HCT116 (cell line): ENCODE data around the gene LRRIQ3. TPM values are rescaled to one million over a fixed set of nuclear protein-coding genes. Genes with fewer than 3 reads are reported as not detected.

Experiments used
- ATAC-seq: fragments of 200-7000 bp; cut with Tn5 transposase; 2 replicates; pipeline ENCODE4 v1.9.1; 2020; ENCODE audit warnings: mild to moderate bottlenecking, moderate library complexity
- BruUV-seq: library from RNA; stranded (reverse); fragments of 400-500 nt; replicated peaks from 2 replicates; lab custom pipeline; 2021; lab: Mats Ljungman, UMichigan
- CTCF ChIA-PET: fragments of 300-600 bp; sonication (Branson Sonifier 250); formaldehyde crosslinking; loops from one replicate; lab custom pipeline; 2021; ENCODE audit warnings: antibody characterized with exemption; lab: Charles Lee
- POLR2A ChIA-PET: fragments of 300-600, 350-600 bp; sonication (Branson Sonifier 250); formaldehyde crosslinking; loops from one replicate; lab custom pipeline; 2021; ENCODE audit warnings: antibody characterized with exemption; lab: Charles Lee
- RAD21 ChIA-PET, 2 experiments: fragments of 300-600 bp; sonication (Branson Sonifier 250); formaldehyde crosslinking; loops; one replicate each; lab custom pipeline; 2023; ENCODE audit warnings: low total read pairs in 2 of 2; ENCODE audit not compliant: uncharacterized antibody in 2 of 2, unreplicated experiment in 2 of 2, low non-redundant PET in 1 of 2; lab: Charles Lee
- DNase-seq: peaks from one replicate; pipeline ENCODE4 v3.0.0-alpha.2; 2010; ENCODE audit warnings: low read depth, low spot score
- H2AFZ ChIP-seq: fragments of 200-600 bp; shearing (Covaris generic), sonication (generic); 2 replicates; pipeline ENCODE4 v1.6.1; 2017; ENCODE audit warnings: low read depth, mixed run types, mixed read lengths, antibody characterized with exemption, low read length; ENCODE audit not compliant: poor library complexity, severe bottlenecking
- H3K27ac ChIP-seq: 2 replicates; pipeline ENCODE4 v1.5.1; 2012; ENCODE audit warnings: low read depth, low read length
- H3K27me3 ChIP-seq: fragments of 200-600 bp; sonication (generic); 2 replicates; pipeline ENCODE4 v1.6.1; 2016; ENCODE audit warnings: mixed run types, low read length, mixed read lengths; ENCODE audit not compliant: insufficient read depth
- H3K36me3 ChIP-seq, 2 experiments: fragments of 200-500 bp in 1 of 2; fragments of 200-600 bp in 1 of 2; sonication (Bioruptor generic) in 1 of 2; sonication (generic) in 1 of 2; 2 replicates each; pipeline versions ENCODE4 v1.5.1 to v1.6.1; 2014 to 2016; ENCODE audit warnings: low read length in 2 of 2, inconsistent platforms in 1 of 2, mixed read lengths in 1 of 2, mixed run types in 1 of 2; ENCODE audit not compliant: insufficient read depth in 2 of 2, control insufficient read depth in 1 of 2
- H3K4me1 ChIP-seq, 2 experiments: fragments of 200-600 bp in 1 of 2; sonication (generic) in 1 of 2; 2 replicates each; pipeline versions ENCODE4 v1.5.1 to v1.6.1; 2012 to 2017; ENCODE audit warnings: low read length in 2 of 2, inconsistent platforms in 1 of 2, mild to moderate bottlenecking in 1 of 2, mixed read lengths in 1 of 2, mixed run types in 1 of 2, moderate library complexity in 1 of 2; ENCODE audit not compliant: insufficient read depth in 2 of 2, control insufficient read depth in 1 of 2
- H3K4me2 ChIP-seq: fragments of 200-600 bp; sonication (generic); 2 replicates; pipeline ENCODE4 v1.6.1; 2017; ENCODE audit warnings: mixed run types, low read length, mixed read lengths
- H3K4me3 ChIP-seq, 2 experiments: fragments of 200-600 bp in 1 of 2; sonication (generic) in 1 of 2; replicated peaks in 1 of 2; 2 replicates each; pipeline ENCODE4 v1.5.1; 2011 to 2016; ENCODE audit warnings: low read length in 2 of 2, control low read depth in 1 of 2, low read depth in 1 of 2, mild to moderate bottlenecking in 1 of 2, mixed read lengths in 1 of 2, mixed run types in 1 of 2
- H3K79me2 ChIP-seq: fragments of 200-600 bp; sonication (generic); 2 replicates; pipeline ENCODE4 v1.6.1; 2017; ENCODE audit warnings: mild to moderate bottlenecking, mixed run types, low read length, moderate library complexity, mixed read lengths; ENCODE audit not compliant: insufficient read depth
- H3K9ac ChIP-seq: fragments of 200-600 bp; sonication (generic); 2 replicates; pipeline ENCODE4 v1.6.1; 2016; ENCODE audit warnings: low read length, mixed read lengths
- H3K9me2 ChIP-seq: fragments of 200-600 bp; sonication (generic), shearing (Covaris generic); 2 replicates; pipeline ENCODE4 v1.6.1; 2017; ENCODE audit warnings: mixed run types, mild to moderate bottlenecking, moderate library complexity; ENCODE audit not compliant: insufficient read depth
- H3K9me3 ChIP-seq, 2 experiments: fragments of 200-500 bp in 1 of 2; fragments of 200-600 bp in 1 of 2; sonication (Bioruptor generic) in 1 of 2; sonication (generic) in 1 of 2; 2 replicates each; pipeline ENCODE4 v1.6.1; 2014 to 2017; ENCODE audit warnings: low read length in 2 of 2, mixed read lengths in 2 of 2, inconsistent platforms in 1 of 2, low read depth in 1 of 2, mild to moderate bottlenecking in 1 of 2, mixed run types in 1 of 2, moderate library complexity in 1 of 2; ENCODE audit not compliant: control insufficient read depth in 1 of 2, insufficient read depth in 1 of 2
- H4K20me1 ChIP-seq: fragments of 200-600 bp; sonication (generic), shearing (Covaris generic); 2 replicates; pipeline ENCODE4 v1.6.1; 2017; ENCODE audit warnings: mixed run types, mild to moderate bottlenecking, moderate library complexity; ENCODE audit not compliant: insufficient read depth
- CBX3 ChIP-seq: IDR thresholded peaks from 2 replicates; pipeline ENCODE4 v1.6.1; 2012; ENCODE audit warnings: low read depth
- CEBPB ChIP-seq: IDR thresholded peaks from 2 replicates; pipeline ENCODE4 v1.6.1; 2012; ENCODE audit warnings: low read depth
- ELF1 ChIP-seq: IDR thresholded peaks from 2 replicates; pipeline ENCODE4 v1.6.1; 2012; ENCODE audit warnings: low read depth, borderline replicate concordance
- EZH2phosphoT487 ChIP-seq: fragments of 200-600 bp; IDR thresholded peaks from 2 replicates; pipeline ENCODE4 v1.6.1; 2018; ENCODE audit warnings: antibody characterized with exemption, borderline replicate concordance
- FOSL1 ChIP-seq: IDR thresholded peaks from 2 replicates; pipeline ENCODE4 v1.6.1; 2012; ENCODE audit warnings: low read depth
- JUND ChIP-seq: IDR thresholded peaks from 2 replicates; pipeline ENCODE4 v1.6.1; 2012
- POLR2A ChIP-seq: IDR thresholded peaks from 2 replicates; pipeline ENCODE4 v1.7.0; 2011; ENCODE audit warnings: borderline replicate concordance; ENCODE audit not compliant: insufficient read depth, insufficient read length; ENCODE audit errors: extremely low read depth
- SP1 ChIP-seq: IDR thresholded peaks from 2 replicates; pipeline ENCODE4 v1.6.1; 2012; ENCODE audit warnings: low read depth
- SRF ChIP-seq: IDR thresholded peaks from 2 replicates; pipeline ENCODE4 v1.6.1; 2012; ENCODE audit warnings: low read depth
- TCF7L2 ChIP-seq: IDR thresholded peaks from 2 replicates; pipeline ENCODE4 v1.7.0; 2011; ENCODE audit warnings: borderline replicate concordance, inconsistent platforms; ENCODE audit not compliant: insufficient read depth, insufficient read length; ENCODE audit errors: extremely low read depth
- ZFX ChIP-seq: fragments of 450-650 bp; IDR thresholded peaks from 2 replicates; pipeline ENCODE4 v1.6.1; 2017
- ZNF274 ChIP-seq: fragments of 200-500 bp; sonication (Bioruptor generic); IDR thresholded peaks from 2 replicates; pipeline ENCODE4 v1.6.1; 2014; ENCODE audit warnings: mild to moderate bottlenecking, low read depth, low read length, inconsistent platforms
- intact Hi-C: fragments of 100-400 bp; cut with micrococcal nuclease; formaldehyde crosslinking; loops from 2 replicates; pipeline ENCODE4 v1.10.0; 2022
- total RNA-seq: library from RNA; stranded (reverse); gene quantifications from one replicate; pipeline ENCODE4 v1.2.1, GENCODE V29; 2021; ENCODE audit not compliant: unreplicated experiment
- TF ChIP-seq, protein P1 (sequence below): IDR thresholded peaks from 2 replicates; pipeline ENCODE4 v1.6.1; 2011; ENCODE audit warnings: mild to moderate bottlenecking, low read length, moderate library complexity; ENCODE audit not compliant: insufficient replicate concordance; ENCODE audit errors: extremely low read depth
- TF ChIP-seq, protein P2 (sequence below): IDR thresholded peaks from 2 replicates; pipeline ENCODE4 v1.6.1; 2012
- TF ChIP-seq, protein P3 (sequence below), 3 experiments: fragments of 200-600 bp in 1 of 3; sonication (generic) in 1 of 3; IDR thresholded peaks in 2 of 3; conservative IDR thresholded peaks in 1 of 3; 2 replicates each; pipeline ENCODE4 v1.5.1; 2012 to 2017; ENCODE audit warnings: low read depth in 2 of 3, low read length in 2 of 3, antibody characterized with exemption in 1 of 3, borderline replicate concordance in 1 of 3, control low read depth in 1 of 3, mild to moderate bottlenecking in 1 of 3, mixed read lengths in 1 of 3, mixed run types in 1 of 3, moderate library complexity in 1 of 3; ENCODE audit not compliant: insufficient read depth in 1 of 3
- TF ChIP-seq, protein P4 (sequence below): IDR thresholded peaks from 2 replicates; pipeline ENCODE4 v1.6.1; 2012
- TF ChIP-seq, protein P5 (sequence below): IDR thresholded peaks from 2 replicates; pipeline ENCODE4 v1.6.1; 2012; ENCODE audit warnings: low read depth

LRRIQ3 gene
- total RNA-seq, 1 experiment from 2014 or later = 1.1 TPM

DNA sequence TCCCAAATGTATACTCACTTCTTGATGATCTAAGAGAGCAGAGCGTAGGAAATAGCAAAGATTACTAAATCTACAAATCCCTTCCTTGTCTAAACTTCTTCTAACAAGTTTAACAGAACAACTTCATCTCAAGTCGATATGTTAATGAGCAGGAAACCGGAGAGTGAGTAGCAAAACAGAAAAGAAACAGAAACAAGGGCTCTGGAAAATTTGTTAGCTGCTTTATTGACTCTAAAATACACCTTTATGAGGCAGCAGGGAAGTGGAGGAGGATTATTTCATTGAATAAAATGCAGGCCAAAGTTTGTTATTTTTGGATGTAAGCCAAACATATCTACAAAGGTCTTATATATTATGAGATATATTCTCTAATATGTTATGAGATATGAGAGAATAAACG, 192.4 kb downstream of the LRRIQ3 start (continued):
- TF ChIP-seq, protein P1, sequence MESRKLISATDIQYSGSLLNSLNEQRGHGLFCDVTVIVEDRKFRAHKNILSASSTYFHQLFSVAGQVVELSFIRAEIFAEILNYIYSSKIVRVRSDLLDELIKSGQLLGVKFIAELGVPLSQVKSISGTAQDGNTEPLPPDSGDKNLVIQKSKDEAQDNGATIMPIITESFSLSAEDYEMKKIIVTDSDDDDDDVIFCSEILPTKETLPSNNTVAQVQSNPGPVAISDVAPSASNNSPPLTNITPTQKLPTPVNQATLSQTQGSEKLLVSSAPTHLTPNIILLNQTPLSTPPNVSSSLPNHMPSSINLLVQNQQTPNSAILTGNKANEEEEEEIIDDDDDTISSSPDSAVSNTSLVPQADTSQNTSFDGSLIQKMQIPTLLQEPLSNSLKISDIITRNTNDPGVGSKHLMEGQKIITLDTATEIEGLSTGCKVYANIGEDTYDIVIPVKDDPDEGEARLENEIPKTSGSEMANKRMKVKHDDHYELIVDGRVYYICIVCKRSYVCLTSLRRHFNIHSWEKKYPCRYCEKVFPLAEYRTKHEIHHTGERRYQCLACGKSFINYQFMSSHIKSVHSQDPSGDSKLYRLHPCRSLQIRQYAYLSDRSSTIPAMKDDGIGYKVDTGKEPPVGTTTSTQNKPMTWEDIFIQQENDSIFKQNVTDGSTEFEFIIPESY = no peak
- no peak for TF ChIP-seq SRF
- TF ChIP-seq CEBPB = no peak
- TF ChIP-seq, protein P2, sequence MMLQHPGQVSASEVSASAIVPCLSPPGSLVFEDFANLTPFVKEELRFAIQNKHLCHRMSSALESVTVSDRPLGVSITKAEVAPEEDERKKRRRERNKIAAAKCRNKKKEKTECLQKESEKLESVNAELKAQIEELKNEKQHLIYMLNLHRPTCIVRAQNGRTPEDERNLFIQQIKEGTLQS = no peak
- TF ChIP-seq FOSL1 = no peak
- TF ChIP-seq JUND = no peak
- TF ChIP-seq POLR2A = no peak
- TF ChIP-seq, protein P3, sequence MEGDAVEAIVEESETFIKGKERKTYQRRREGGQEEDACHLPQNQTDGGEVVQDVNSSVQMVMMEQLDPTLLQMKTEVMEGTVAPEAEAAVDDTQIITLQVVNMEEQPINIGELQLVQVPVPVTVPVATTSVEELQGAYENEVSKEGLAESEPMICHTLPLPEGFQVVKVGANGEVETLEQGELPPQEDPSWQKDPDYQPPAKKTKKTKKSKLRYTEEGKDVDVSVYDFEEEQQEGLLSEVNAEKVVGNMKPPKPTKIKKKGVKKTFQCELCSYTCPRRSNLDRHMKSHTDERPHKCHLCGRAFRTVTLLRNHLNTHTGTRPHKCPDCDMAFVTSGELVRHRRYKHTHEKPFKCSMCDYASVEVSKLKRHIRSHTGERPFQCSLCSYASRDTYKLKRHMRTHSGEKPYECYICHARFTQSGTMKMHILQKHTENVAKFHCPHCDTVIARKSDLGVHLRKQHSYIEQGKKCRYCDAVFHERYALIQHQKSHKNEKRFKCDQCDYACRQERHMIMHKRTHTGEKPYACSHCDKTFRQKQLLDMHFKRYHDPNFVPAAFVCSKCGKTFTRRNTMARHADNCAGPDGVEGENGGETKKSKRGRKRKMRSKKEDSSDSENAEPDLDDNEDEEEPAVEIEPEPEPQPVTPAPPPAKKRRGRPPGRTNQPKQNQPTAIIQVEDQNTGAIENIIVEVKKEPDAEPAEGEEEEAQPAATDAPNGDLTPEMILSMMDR (IDR thresholded peaks at IDR 0.05 in 2 of 3, conservative IDR thresholded peaks at IDR 0.05 in 1 of 3; ENCODE audit: borderline replicate concordance in 1 of 3, insufficient read depth in 1 of 3, low read depth in 2 of 3, low read length in 2 of 3) = no peak

DNA sequence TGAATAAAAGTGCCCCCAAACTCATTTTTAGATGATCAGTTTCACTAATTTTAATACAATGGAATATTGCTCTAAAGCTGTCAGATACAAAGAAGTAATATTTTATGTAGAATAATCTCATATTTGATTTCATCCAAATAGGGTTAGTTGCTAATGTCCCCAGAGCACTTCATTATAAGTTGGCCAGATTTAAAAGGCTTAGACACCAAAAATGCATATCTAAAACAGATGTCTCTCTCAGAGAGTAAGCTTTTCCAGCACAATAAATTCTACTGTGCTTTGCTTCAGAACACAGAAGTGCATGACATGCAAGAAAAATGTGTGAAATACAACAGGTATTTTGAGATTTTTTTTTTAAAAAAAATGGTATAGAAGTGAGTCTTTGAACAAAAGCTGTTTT, 194.2 kb downstream of the LRRIQ3 start:
- no TSS peak for BruUV-seq
- H3K27ac ChIP-seq = no peak overlapping the region
- intact Hi-C loops = no loop called here

More for the DNA sequence above, 194.2 kb downstream of the LRRIQ3 start:
- Histone ChIP-seq H3K4me2 (no peak overlapping the region), H2AFZ (no peak overlapping the region), H3K9me2 (no peaks in the 10 kb centered on the region), H3K27me3 (no peaks in the 10 kb centered on the region), H4K20me1 (no peaks in the 10 kb centered on the region), H3K9ac (no peak overlapping the region), H3K4me3 (no peak overlapping the region), H3K9me3 (0 out of 4 replicates have a peak, but pooled peaks cover 0 to 3% of the 10 kb centered on the region in 2 experiments), H3K4me1 (no peaks in the 10 kb centered on the region), H3K79me2 (no peaks in the 10 kb centered on the region), H3K36me3 (no peaks in the 10 kb centered on the region)
- POLR2A ChIA-PET = no interaction called here
- ATAC-seq = no peak
- CTCF ChIA-PET = no interaction called here
- TF ChIP-seq CBX3 = no peak
- TF ChIP-seq, protein P4, sequence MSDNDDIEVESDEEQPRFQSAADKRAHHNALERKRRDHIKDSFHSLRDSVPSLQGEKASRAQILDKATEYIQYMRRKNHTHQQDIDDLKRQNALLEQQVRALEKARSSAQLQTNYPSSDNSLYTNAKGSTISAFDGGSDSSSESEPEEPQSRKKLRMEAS = no peak
- no peak for TF ChIP-seq SP1
- TF ChIP-seq ZNF274 = no peak
- no peak for TF ChIP-seq ELF1
- no peak for TF ChIP-seq JUND
- no peak for TF ChIP-seq ZFX
- TF ChIP-seq CEBPB = no peak
- TF ChIP-seq, protein P5, sequence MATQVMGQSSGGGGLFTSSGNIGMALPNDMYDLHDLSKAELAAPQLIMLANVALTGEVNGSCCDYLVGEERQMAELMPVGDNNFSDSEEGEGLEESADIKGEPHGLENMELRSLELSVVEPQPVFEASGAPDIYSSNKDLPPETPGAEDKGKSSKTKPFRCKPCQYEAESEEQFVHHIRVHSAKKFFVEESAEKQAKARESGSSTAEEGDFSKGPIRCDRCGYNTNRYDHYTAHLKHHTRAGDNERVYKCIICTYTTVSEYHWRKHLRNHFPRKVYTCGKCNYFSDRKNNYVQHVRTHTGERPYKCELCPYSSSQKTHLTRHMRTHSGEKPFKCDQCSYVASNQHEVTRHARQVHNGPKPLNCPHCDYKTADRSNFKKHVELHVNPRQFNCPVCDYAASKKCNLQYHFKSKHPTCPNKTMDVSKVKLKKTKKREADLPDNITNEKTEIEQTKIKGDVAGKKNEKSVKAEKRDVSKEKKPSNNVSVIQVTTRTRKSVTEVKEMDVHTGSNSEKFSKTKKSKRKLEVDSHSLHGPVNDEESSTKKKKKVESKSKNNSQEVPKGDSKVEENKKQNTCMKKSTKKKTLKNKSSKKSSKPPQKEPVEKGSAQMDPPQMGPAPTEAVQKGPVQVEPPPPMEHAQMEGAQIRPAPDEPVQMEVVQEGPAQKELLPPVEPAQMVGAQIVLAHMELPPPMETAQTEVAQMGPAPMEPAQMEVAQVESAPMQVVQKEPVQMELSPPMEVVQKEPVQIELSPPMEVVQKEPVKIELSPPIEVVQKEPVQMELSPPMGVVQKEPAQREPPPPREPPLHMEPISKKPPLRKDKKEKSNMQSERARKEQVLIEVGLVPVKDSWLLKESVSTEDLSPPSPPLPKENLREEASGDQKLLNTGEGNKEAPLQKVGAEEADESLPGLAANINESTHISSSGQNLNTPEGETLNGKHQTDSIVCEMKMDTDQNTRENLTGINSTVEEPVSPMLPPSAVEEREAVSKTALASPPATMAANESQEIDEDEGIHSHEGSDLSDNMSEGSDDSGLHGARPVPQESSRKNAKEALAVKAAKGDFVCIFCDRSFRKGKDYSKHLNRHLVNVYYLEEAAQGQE = no peak
- TF ChIP-seq SRF = no peak
- TF ChIP-seq TCF7L2 = no peak
- no peak for TF ChIP-seq EZH2phosphoT487
- DNase-seq = no peak
- RAD21 ChIA-PET = no interaction called here
